ENCODE data around the gene CA11.

Gene CA11

DNA sequence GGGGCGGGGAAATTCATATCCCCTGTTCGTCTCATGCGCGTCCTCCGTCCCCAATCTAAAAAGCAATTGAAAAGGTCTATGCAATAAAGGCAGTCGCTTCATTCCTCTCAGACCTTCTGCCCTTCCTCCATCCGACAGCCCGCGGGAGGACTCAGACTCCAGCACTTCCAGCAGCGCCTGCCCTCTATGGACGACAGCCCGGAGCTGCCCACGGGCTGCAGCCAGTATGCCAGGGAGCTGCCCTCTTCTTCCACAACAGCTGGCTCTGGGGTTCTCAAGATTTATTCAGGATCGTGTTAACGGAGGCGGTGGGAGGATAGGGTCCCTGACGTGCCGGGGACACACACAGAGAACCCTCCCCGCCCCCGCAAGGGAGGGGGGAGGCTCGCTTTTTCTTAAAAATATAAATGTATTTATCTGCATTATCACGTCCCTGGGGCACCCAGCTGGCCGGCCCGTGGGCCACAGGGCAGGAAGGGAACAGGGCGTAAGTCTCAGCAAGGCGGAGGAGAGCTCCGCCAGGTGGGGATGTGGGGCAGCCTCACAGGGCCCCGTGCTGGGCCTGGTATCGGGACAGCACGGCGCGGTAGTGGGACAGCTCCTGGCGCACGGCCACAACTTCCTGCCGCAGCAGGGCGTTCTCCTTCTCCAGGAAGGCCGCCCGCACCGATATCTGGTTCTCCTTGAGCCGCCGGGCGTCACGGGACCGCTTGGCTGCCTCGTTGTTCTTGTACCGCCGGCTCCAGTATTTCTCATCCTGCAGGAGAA lies 15.5 kb downstream of the CA11 start:
- ATAC-seq (no peak), DNase-seq (ENCODE audit: low spot score in 2 of 2) (no peak)
- no peak overlapping the region for H3K4me3 Mint-ChIP-seq
- peak overlapping the region; percentile 45 for H3K27ac Mint-ChIP-seq
- H3K9me3 Mint-ChIP-seq = no peaks in the 10 kb centered on the region
- H3K4me1 Mint-ChIP-seq = peaks cover 33% of the 10 kb centered on the region
- peaks cover 39% of the 10 kb centered on the region for H3K36me3 Mint-ChIP-seq

DNA sequence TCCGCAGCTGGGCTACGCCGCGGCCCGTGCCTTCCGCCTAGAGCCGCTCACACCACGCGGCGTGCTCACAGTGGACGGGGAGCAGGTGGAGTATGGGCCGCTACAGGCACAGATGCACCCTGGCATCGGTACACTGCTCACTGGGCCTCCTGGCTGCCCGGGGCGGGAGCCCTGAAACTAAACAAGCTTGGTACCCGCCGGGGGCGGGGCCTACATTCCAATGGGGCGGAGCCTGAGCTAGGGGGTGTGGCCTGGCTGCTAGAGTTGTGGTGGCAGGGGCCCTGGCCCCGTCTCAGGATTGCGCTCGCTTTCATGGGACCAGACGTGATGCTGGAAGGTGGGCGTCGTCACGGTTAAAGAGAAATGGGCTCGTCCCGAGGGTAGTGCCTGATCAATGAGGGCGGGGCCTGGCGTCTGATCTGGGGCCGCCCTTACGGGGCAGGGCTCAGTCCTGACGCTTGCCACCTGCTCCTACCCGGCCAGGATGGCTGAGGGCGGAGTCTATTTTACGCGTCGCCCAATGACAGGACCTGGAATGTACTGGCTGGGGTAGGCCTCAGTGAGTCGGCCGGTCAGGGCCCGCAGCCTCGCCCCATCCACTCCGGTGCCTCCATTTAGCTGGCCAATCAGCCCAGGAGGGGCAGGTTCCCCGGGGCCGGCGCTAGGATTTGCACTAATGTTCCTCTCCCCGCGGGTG lies 16.2 kb downstream of the CA11 start:
- DNase-seq (ENCODE audit: low spot score in 2 of 2) = no peak
- H3K36me3 Mint-ChIP-seq = peaks cover 38% of the 10 kb centered on the region
- no peaks in the 10 kb centered on the region for H3K9me3 Mint-ChIP-seq
- no peak overlapping the region for H3K4me3 Mint-ChIP-seq
- H3K4me1 Mint-ChIP-seq = peaks cover 35% of the 10 kb centered on the region
- no peak overlapping the region for H3K27ac Mint-ChIP-seq
- ATAC-seq = no peak

DNA sequence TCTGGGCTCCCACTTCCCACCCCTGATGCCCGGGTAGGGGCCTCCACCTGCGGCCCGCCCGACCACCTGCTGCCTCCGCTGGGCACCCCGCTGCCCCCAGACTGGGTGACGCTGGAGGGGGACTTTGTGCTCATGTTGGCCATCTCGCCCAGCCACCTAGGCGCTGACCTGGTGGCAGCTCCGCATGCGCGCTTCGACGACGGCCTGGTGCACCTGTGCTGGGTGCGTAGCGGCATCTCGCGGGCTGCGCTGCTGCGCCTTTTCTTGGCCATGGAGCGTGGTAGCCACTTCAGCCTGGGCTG lies 16.7 kb downstream of the CA11 start:
- peaks cover 35% of the 10 kb centered on the region for H3K4me1 Mint-ChIP-seq
- H3K4me3 Mint-ChIP-seq = no peak overlapping the region
- ATAC-seq = no peak
- no peak overlapping the region for H3K27ac Mint-ChIP-seq
- H3K36me3 Mint-ChIP-seq = peaks cover 36% of the 10 kb centered on the region
- DNase-seq (ENCODE audit: low spot score in 2 of 2) = no peak
- no peaks in the 10 kb centered on the region for H3K9me3 Mint-ChIP-seq

DNA sequence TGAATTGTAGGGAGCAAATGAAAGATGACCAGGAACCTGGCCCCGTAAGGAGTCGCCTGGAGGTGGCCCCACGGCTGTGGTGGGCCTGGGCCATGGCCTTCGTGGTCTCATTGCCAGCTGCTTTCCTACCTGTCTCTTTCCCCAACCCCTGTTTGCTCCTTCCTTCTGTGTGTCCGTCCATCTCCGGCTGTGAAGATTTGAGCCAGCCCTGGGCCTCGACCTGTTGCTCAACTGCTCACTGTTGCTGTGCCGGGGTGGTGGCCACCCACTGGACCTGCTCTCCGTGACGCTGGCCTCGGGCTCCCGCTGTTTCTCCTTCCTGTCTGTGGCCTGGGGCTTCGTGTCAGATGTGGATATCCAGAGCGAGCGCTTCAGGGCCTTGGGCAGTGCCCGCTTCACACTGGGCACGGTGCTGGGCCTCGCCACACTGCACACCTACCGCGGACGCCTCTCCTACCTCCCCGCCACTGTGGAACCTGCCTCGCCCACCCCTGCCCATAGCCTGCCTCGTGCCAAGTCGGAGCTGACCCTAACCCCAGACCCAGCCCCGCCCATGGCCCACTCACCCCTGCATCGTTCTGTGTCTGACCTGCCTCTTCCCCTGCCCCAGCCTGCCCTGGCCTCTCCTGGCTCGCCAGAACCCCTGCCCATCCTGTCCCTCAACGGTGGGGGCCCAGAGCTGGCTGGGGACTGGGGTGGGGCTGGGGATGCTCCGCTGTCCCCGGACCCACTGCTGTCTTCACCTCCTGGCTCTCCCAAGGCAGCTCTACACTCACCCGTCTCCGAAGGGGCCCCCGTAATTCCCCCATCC lies 17.3 kb downstream of the CA11 start:
- H3K36me3 Mint-ChIP-seq = peaks cover 41% of the 10 kb centered on the region
- no peaks in the 10 kb centered on the region for H3K9me3 Mint-ChIP-seq
- H3K27ac Mint-ChIP-seq = no peak overlapping the region
- DNase-seq (ENCODE audit: low spot score in 2 of 2) (no peak), ATAC-seq (no peak)
- H3K4me1 Mint-ChIP-seq = peaks cover 37% of the 10 kb centered on the region
- H3K4me3 Mint-ChIP-seq = no peak overlapping the region

DNA sequence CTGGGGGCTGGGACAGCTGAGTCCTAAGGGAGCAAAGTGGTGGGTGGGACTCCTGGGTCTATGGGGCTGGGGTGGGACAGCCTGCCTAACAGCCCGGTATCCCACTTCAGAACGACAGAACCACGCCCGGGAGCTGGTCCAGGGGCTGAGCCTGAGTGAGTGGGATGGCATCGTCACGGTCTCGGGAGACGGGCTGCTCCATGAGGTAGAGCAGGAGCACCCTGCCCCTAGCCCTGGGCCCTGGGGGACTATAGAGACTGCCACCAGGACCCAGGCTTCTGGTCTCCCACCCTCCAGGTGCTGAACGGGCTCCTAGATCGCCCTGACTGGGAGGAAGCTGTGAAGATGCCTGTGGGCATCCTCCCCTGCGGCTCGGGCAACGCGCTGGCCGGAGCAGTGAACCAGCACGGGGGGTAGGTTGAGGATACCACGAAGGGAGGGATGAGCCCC lies 18.1 kb downstream of the CA11 start:
- Mint-ChIP-seq H3K4me3 (no peak overlapping the region), H3K27ac (peak overlapping the region; percentile 69), H3K4me1 (peaks cover 44% of the 10 kb centered on the region), H3K9me3 (no peaks in the 10 kb centered on the region), H3K36me3 (peaks cover 48% of the 10 kb centered on the region)
- DNase-seq (ENCODE audit: low spot score in 2 of 2) = no peak
- ATAC-seq = no peak

DNA sequence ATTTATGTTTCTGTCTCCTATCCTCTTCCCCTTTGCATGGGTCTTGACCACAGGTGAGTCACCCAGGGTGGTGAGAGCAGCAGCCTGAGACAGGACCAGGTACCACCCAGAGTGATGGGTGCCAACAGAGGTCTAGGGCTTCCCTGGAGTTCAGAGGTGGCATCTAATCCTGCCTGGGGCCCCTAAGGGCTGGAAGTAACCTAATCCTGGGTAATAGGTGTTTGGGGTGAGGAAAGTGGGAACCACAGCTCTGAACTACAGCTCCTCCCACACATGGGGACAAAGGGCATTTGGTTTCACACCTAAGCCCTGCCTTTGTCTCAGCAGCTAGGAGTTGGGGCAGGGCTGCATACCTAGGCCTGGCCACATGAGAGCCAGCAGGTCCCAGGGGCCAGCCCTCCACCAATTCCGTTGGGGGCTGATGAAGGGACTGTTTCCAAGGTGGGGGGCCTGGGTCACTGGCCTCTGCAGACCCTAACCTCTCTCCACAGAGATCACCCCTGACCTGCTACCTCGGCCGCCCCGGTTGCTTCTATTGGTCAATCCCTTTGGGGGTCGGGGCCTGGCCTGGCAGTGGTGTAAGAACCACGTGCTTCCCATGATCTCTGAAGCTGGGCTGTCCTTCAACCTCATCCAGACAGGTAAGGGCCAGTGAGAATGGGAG lies 18.7 kb downstream of the CA11 start:
- H3K36me3 Mint-ChIP-seq = peaks cover 48% of the 10 kb centered on the region
- ATAC-seq (peak; percentile 71), DNase-seq (ENCODE audit: low spot score in 2 of 2) (no peak)

DNA sequence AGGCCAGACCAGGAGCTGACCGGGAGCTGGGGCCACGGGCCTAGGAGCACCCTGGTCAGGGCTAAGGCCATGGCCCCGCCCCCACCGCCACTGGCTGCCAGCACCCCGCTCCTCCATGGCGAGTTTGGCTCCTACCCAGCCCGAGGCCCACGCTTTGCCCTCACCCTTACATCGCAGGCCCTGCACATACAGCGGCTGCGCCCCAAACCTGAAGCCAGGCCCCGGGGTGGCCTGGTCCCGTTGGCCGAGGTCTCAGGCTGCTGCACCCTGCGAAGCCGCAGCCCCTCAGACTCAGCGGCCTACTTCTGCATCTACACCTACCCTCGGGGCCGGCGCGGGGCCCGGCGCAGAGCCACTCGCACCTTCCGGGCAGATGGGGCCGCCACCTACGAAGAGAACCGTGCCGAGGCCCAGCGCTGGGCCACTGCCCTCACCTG lies 20.1 kb downstream of the CA11 start:
- Mint-ChIP-seq H3K36me3 (peaks cover 59% of the 10 kb centered on the region), H3K27ac (peak overlapping the region; percentile 95), H3K4me1 (peaks cover 51% of the 10 kb centered on the region), H3K4me3 (no peak overlapping the region), H3K9me3 (no peaks in the 10 kb centered on the region)
- ATAC-seq = no peak
- DNase-seq (ENCODE audit: low spot score in 2 of 2) = no peak

More for the DNA sequence above, 18.7 kb downstream of the CA11 start:
- Mint-ChIP-seq H3K4me3 (no peak overlapping the region), H3K27ac (peak overlapping the region; percentile 69), H3K4me1 (peaks cover 48% of the 10 kb centered on the region), H3K9me3 (no peaks in the 10 kb centered on the region)

DNA sequence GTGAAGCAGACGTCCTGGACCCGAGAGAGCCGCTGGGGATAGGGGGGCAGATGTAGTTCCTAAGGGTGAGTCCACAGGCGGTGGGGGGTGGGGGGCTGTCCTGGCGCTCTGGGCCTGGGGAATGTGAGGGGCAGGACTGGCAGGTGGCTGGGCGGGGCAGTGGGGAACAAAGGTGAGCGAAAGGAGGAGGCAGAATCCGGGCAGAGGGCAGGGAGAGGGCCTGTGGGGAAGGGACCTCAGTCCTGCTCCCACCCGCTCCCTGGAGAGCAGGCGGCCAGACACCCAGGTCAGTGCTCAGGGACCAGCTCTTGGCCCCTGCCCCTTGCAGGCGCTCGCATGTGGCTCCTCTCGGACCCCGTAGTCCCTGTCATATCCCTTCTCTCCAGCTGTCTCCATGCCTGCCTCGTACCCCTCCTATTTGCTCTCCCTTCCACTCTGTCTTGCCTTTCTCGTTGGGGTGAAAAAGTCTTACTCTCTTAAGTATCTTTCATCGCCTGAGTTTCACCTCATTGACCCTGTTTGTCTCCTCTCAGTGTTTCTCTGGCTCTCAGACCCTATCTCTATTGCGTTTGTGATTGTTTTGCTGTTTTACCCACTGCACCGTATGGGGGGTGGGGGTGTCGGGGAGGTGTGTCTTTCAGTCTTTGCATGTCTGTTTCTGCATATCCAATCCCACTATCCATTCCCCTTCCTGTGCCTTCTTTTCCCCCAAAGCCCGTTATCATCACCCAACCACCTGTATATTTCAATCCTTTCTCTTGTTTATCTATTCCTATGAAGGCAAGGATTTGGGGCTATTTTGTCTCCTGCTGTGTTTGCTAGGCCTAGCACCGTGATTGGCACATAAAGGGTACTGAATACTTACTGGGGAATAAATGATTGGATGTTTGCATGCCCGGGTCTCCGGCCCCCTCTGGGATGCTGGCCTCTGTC lies 20.9 kb downstream of the CA11 start:
- Mint-ChIP-seq H3K27ac (peak overlapping the region; percentile 95), H3K9me3 (no peaks in the 10 kb centered on the region)

DNA sequence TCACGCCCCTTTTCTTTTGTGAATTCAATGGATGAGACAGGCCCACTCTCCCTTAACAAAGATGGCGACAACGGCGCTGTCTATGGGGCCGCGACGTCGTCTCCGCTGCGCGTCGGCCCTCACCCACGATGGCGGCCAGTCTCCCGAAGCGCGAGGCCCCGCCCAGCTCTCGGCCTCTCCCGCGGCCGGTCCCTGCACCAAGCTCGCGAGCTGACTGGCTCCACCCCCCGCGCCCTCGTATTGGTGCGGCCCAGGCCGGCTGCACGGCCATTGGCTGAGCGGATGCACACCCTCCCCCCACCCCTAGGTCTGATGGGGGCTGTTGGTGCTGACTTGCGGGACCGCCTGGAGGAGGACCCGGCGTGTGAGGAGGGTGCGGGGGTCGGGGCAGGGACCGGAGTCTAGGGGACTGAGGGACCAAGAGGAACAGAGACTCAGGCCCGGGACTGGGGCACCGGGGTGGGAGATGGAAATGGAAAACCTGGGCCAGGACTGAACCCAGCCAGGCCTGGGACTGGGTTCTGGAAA lies 21.9 kb downstream of the CA11 start:
- ATAC-seq = peak; percentile 82
- H3K4me1 Mint-ChIP-seq = peaks cover 62% of the 10 kb centered on the region
- peak overlapping the region; percentile 78 for H3K4me3 Mint-ChIP-seq
- H3K9me3 Mint-ChIP-seq = no peaks in the 10 kb centered on the region
- H3K27ac Mint-ChIP-seq = peak overlapping the region; percentile 95
- peak; percentile 90 to 97 for DNase-seq (ENCODE audit: low spot score in 2 of 2)
- peaks cover 60% of the 10 kb centered on the region for H3K36me3 Mint-ChIP-seq

More for the DNA sequence above, 20.9 kb downstream of the CA11 start:
- ATAC-seq (no peak), DNase-seq (ENCODE audit: low spot score in 2 of 2) (no peak)
- Mint-ChIP-seq H3K4me1 (peaks cover 55% of the 10 kb centered on the region), H3K4me3 (peak overlapping the region; percentile 78), H3K36me3 (peaks cover 58% of the 10 kb centered on the region)

DNA sequence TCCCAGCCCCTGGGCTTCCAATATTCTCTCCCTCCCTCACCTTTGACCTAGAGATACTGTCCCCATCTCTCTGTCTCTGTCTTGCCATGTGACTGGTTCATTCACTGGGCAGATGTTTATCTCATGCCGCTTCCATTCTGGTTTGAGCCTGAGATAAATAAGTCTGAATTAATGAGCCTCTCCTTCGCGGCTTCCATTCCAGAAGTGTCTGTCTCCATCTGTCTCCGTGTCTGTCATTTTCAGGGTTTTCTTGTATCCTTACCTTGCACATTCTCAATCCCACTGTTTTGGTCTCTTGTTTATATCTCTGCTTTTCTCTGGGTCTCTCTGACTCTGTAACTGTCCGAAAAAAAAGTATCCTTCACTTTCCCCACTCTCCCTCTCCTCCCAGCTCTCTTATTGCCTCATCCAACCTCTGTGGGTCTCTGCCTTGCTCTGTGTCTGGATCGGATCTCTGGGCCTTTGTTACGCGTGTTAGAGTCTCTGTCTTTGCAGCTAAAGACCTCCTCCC lies 22.4 kb downstream of the CA11 start:
- H3K4me3 Mint-ChIP-seq = peak overlapping the region; percentile 78
- H3K27ac Mint-ChIP-seq = peak overlapping the region; percentile 95
- H3K4me1 Mint-ChIP-seq = peaks cover 60% of the 10 kb centered on the region
- ATAC-seq (no peak), DNase-seq (ENCODE audit: low spot score in 2 of 2) (no peak)
- H3K36me3 Mint-ChIP-seq = peaks cover 65% of the 10 kb centered on the region
- no peaks in the 10 kb centered on the region for H3K9me3 Mint-ChIP-seq

DNA sequence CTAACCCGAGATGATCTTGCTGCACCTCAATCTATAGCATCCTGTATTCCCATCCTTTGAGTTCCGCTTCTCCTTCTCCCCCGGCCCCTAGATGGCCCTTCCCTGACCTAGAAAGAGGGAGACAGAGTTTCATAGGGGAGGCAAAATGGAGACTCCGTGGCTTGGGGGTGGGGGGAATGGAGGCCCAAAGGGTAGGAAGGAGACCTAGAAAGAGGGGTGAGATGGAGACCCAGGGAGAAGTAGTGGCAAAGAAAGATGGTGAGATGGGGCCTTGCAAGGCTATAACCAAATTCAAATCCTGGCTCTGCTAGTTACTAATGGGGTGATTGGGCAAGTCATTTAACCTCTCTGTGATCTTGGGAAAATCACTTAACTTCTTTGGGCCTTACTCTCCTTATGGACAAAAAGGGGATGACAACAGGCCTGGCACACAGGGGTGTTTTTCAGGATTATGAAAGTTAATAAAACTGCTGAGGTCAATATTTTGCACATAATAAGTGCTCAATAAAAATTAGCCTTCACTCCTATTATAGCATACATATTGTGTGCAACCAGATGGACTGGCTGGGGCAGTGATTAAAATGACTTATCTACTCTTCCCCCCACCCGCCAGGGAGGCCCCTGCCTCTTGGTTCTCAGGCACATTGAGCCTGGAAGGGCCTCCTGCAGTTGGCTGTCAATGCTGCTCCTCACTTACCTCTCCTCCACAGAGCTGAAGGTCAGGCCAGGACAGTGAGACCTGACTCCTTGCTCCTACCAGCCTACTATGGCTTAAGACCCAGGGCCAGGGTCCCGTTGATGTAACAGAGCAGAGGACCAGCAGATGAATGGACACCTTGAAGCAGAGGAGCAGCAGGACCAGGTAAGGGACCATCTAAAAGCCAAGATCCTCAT lies 26.0 kb downstream of the CA11 start:
- peaks cover 74% of the 10 kb centered on the region for H3K4me1 Mint-ChIP-seq
- peaks cover 90% of the 10 kb centered on the region for H3K36me3 Mint-ChIP-seq
- H3K9me3 Mint-ChIP-seq = no peaks in the 10 kb centered on the region
- peak overlapping the region; percentile 99 for H3K27ac Mint-ChIP-seq
- ATAC-seq (no peak), DNase-seq (ENCODE audit: low spot score in 2 of 2) (no peak)
- H3K4me3 Mint-ChIP-seq = peak overlapping the region; percentile 91

DNA sequence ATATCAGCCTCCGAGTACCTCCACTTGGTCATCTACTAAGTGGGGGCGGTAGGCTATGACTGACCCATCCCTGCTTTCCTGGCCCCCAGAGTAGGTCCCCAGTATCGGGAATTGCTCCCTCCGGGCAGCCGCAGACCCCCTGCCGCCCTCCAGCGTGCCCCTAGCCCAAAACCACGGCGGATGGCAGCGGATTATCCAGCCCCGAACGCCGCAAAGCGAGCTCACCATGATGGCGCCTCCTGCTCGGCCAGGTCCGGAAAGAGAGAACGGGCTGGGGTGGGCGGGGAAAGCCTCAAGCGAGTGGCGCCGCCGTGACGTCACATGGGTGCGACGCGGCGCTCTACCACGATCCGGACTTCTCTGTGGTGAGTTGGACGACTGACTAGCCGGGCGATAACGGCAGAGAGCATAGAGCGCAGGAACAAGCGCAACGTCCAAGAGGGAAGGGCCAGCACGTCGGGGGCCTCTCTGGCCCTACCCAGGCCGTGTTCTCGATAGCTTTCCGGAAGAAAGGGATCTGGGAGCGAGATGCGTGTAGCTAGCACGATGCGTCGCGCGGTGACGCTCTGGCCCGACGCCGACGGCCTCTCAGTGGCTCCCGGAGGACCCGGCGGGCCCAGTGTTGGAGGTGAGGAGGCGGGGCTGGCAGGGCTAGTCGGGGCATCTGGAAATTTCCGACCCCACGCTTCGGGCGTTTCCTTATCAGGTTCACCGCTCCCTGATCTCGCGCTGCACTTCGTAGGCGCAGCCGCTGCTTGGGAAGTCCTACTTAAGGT lies 26.9 kb downstream of the CA11 start, which contains the start of the genes RPL18 and SPHK2:
RPL18 (minus strand) TSS at position 263 of the 776 bp plus-strand sequence; CDS start at position 228, 35 bp downstream.
SPHK2 (plus strand) TSS at position 591 of the 776 bp plus-strand sequence. CDS start 1,009 bp downstream, outside the sequence.
- Mint-ChIP-seq H3K9me3 (no peaks in the 10 kb centered on the region), H3K27ac (peak within 1 kb of the TSS; percentile 99), H3K4me1 (peaks cover 67% of the 10 kb centered on the region), H3K4me3 (peak within 1 kb of the TSS; percentile 91), H3K36me3 (peaks cover 94% of the 10 kb centered on the region)
- ATAC-seq = peak; percentile 89
- peak; percentile 94 to 97 for DNase-seq (ENCODE audit: low spot score in 2 of 2)
